BJ (cell line): ENCODE measurements around the gene FOCAD. TPM values are rescaled to one million over a fixed set of nuclear protein-coding genes. Genes with fewer than 3 reads are reported as not detected.

Source experiments
- CTCF ChIA-PET: fragments of 350-600 bp; formaldehyde crosslinking; extraction: SDS; loops from one replicate; lab custom pipeline; 2021; ENCODE audit warnings: antibody characterized with exemption, inconsistent platforms; lab: Yijun Ruan, JAX
- POLR2A ChIA-PET: fragments of 300-600 bp; sonication (Branson Sonifier 250); formaldehyde crosslinking; extraction: SDS; loops from one replicate; lab custom pipeline; 2021; ENCODE audit warnings: antibody characterized with exemption; lab: Charles Lee
- DNase-seq: peaks from one replicate; pipeline ENCODE4 v3.0.0-alpha.2; 2011; ENCODE audit warnings: low read depth
- H3K27me3 ChIP-seq: 2 replicates; pipeline ENCODE4 v1.6.0; 2011; ENCODE audit warnings: low read length; ENCODE audit not compliant: control insufficient read depth, insufficient read depth
- H3K36me3 ChIP-seq: 2 replicates; pipeline ENCODE4 v1.5.1; 2011; ENCODE audit warnings: low read length; ENCODE audit not compliant: control insufficient read depth, insufficient read depth
- H3K4me3 ChIP-seq: 2 replicates; pipeline ENCODE4 v1.5.1; 2011; ENCODE audit warnings: low read depth, mild to moderate bottlenecking, control low read depth, low read length
- CTCF ChIP-seq: IDR thresholded peaks from 2 replicates; pipeline ENCODE4 v1.5.1; 2011; ENCODE audit warnings: low read depth, mild to moderate bottlenecking, control low read depth, inconsistent platforms, low read length, moderate library complexity; ENCODE audit not compliant: insufficient read depth
- polyA plus RNA-seq: library from polyadenylated mRNA; depleted of rRNA; stranded (reverse); fragments of >200 nt; gene quantifications from 2 replicates; pipeline ENCODE4 v1.2.3, GENCODE V29; 2011

The FOCAD gene
- polyA plus RNA-seq, 1 experiment: 32.9 TPM

- CTCF ChIA-PET: no interaction called here
- no peaks in the 10 kb centered on the region for H3K36me3 ChIP-seq
- TF ChIP-seq CTCF: no peak
- no peak overlapping the region for H3K4me3 ChIP-seq
- DNase-seq: no peak
- H3K27me3 ChIP-seq: no peaks in the 10 kb centered on the region
- POLR2A ChIA-PET: no interaction called here
Measured at GRCh38 chr9:20746967-20747366, 62.9 kb downstream of the FOCAD start.

GRCh38 chr9:20749496-20750198 lies 65.6 kb downstream of the FOCAD start:
- no peak for DNase-seq
- H3K36me3 ChIP-seq: no peaks in the 10 kb centered on the region
- ChIA-PET POLR2A (no interaction called here), CTCF (no interaction called here)
- no peak for TF ChIP-seq CTCF
- H3K27me3 ChIP-seq: no peaks in the 10 kb centered on the region
- H3K4me3 ChIP-seq: no peak overlapping the region

DNA sequence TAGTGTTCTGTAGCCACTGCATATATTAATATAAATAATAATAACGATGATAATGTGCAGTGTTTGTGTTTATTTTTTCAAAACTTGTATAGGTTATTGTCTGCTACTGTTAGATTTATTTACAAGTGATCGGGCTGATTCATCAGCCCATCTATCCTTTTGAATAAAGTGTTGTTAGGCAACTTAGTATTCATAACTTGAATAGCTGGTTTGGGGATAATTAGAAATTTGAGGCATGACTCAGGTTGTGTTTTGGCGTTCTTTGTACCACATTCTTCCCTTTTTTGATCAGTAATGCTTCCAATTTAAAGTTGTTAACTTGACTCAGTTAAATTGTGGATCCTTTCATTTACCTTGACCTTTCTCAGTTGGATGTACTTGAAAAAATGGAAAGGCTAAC lies 69.7 kb downstream of the FOCAD start:
- no peak for DNase-seq
- ChIA-PET POLR2A (no interaction called here), CTCF (no interaction called here)
- no peak for TF ChIP-seq CTCF
- H3K4me3 ChIP-seq: no peak overlapping the region
- no peaks in the 10 kb centered on the region for H3K27me3 ChIP-seq
- peaks cover 1% of the 10 kb centered on the region; the same call in 1 of the 2 replicates for H3K36me3 ChIP-seq

GRCh38 chr9:20754556-20754955 lies 70.5 kb downstream of the FOCAD start:
- no peak for TF ChIP-seq CTCF
- Histone ChIP-seq H3K4me3 (no peak overlapping the region), H3K36me3 (peaks cover 1% of the 10 kb centered on the region; the same call in 1 of the 2 replicates), H3K27me3 (no peaks in the 10 kb centered on the region)
- ChIA-PET POLR2A (no interaction called here), CTCF (no interaction called here)
- DNase-seq: no peak

- no peak overlapping the region for H3K4me3 ChIP-seq
- DNase-seq: no peak
- peaks cover 1% of the 10 kb centered on the region; the same call in 1 of the 2 replicates for H3K36me3 ChIP-seq
- ChIA-PET CTCF (interaction anchor here (1.0 kb wide), 1 partner anchor 11 kb away, joined by 4 read pairs; no protein-coding TSS in a partner anchor), POLR2A (no interaction called here)
- TF ChIP-seq CTCF: no peak
- H3K27me3 ChIP-seq: no peaks in the 10 kb centered on the region
Measured at GRCh38 chr9:20760246-20760891, 76.3 kb downstream of the FOCAD start.
